SK-N-SH (cell line): ENCODE results near the gene CNGA3. TPM values are rescaled to one million over a fixed set of nuclear protein-coding genes. Genes with fewer than 3 reads are reported as not detected.

Experiments used
- polyA plus RNA-seq, 3 experiments: library from polyadenylated mRNA; depleted of rRNA; stranded (reverse); fragments of >200 nt; gene quantifications; 2 replicates each; pipeline ENCODE4 v1.2.3, GENCODE V29; 2012

CNGA3 gene
- polyA plus RNA-seq, 1 of the 3 experiments (the other 2 are of a cell fraction): not detected

Other genes with a start within 250 kb of the CNGA3 start
- 15.0 and 18.3 TPM in 2 replicates for gene INPP4A, start 98.4 kb downstream of the CNGA3 start, polyA plus RNA-seq (2012; rRNA removed)